Measurements from ENCODE around the gene SLC10A6.

The SLC10A6 gene

GRCh38 chr4:86778175-86778574, 71.0 kb downstream of the SLC10A6 start:
- DNase-seq (ENCODE audit: low read depth): no peak

- no peak for DNase-seq (ENCODE audit: low read depth)
Measured at GRCh38 chr4:86775061-86775460, 74.1 kb downstream of the SLC10A6 start.

Measured in activated T-helper 1 cell treated with Interleukin-2 at 50 U/mL for 16 hours (primary cell).